K562 (cell line): ENCODE data around the gene C10orf105. TPM values are rescaled to one million over a fixed set of nuclear protein-coding genes. Genes with fewer than 3 reads are reported as not detected.
A peak's percentile ranks its signal among the peaks of the same experiment; 100 is the strongest.

ENCODE experiments used
- ASH1L ChIP-seq: fragments of 450-650 bp; IDR thresholded peaks from 2 replicates; pipeline ENCODE4 v1.6.1; 2018; ENCODE audit warnings: borderline replicate concordance, mild to moderate bottlenecking, low read depth; ENCODE audit not compliant: partially characterized antibody
- CBX3 ChIP-seq, 2 experiments: IDR thresholded peaks; 1 replicate in 1 of 2; 2 replicates in 1 of 2; pipeline ENCODE4 v1.6.1; 2012; ENCODE audit warnings: inconsistent platforms in 2 of 2, low read length in 2 of 2, borderline replicate concordance in 1 of 2, control low read depth in 1 of 2
- GATA2 ChIP-seq: sonication (generic); formaldehyde crosslinking; IDR thresholded peaks from 2 replicates; pipeline ENCODE4 v1.4.0; 2020; ENCODE audit warnings: mild to moderate bottlenecking, missing genetic modification reagents
- HDAC1 ChIP-seq, 2 experiments: fragments of 450-650 bp; IDR thresholded peaks; 2 replicates each; pipeline ENCODE4 v1.6.1; 2016 to 2017; ENCODE audit warnings: inconsistent platforms in 1 of 2, mild to moderate bottlenecking in 1 of 2, moderate library complexity in 1 of 2
- HMBOX1 ChIP-seq: sonication (generic); IDR thresholded peaks from 2 replicates; pipeline ENCODE4 v1.6.1; 2016
- HOXB6 ChIP-seq: fragments of 250-450 bp; sonication (Bioruptor Pico); IDR thresholded peaks from 2 replicates; pipeline ENCODE4 v1.5.1; 2022; ENCODE audit warnings: mild to moderate bottlenecking, borderline replicate concordance
- MECOM ChIP-seq: fragments of 250-450 bp; sonication (Bioruptor Pico); IDR thresholded peaks from 2 replicates; pipeline ENCODE4 v1.8.0; 2022; ENCODE audit warnings: inconsistent platforms
- MEF2A ChIP-seq: IDR thresholded peaks from 2 replicates; pipeline ENCODE4 v1.6.1; 2011; ENCODE audit warnings: low read depth, mild to moderate bottlenecking, low read length, moderate library complexity; ENCODE audit not compliant: control insufficient read depth
- POLR2A ChIP-seq: fragments of 450-650 bp; conservative IDR thresholded peaks from 2 replicates; pipeline ENCODE4 v1.6.1; 2016
- PTTG1 ChIP-seq: fragments of 450-650 bp; IDR thresholded peaks from 2 replicates; pipeline ENCODE4 v1.6.1; 2016; ENCODE audit warnings: low read depth, mild to moderate bottlenecking, missing genetic modification characterization, missing compliant biosample characterization
- RBM34 ChIP-seq: fragments of 200-400 bp; formaldehyde crosslinking; IDR thresholded peaks from 2 replicates; pipeline ENCODE4 v1.6.1; 2018; ENCODE audit warnings: low read length, borderline replicate concordance; ENCODE audit not compliant: insufficient read depth
- RFX7 ChIP-seq: fragments of 250-450 bp; sonication (Bioruptor Pico); IDR thresholded peaks from 2 replicates; pipeline ENCODE4 v1.5.1; 2021; ENCODE audit warnings: mild to moderate bottlenecking
- RNF2 ChIP-seq: sonication (generic); IDR thresholded peaks from 2 replicates; pipeline ENCODE4 v1.6.1; 2016
- SLC30A9 ChIP-seq: fragments of 250-450 bp; sonication (Bioruptor Pico); IDR thresholded peaks from 2 replicates; pipeline ENCODE4 v1.8.0; 2022; ENCODE audit warnings: mild to moderate bottlenecking, moderate library complexity
- TAL1 ChIP-seq: fragments of 450-650 bp; IDR thresholded peaks from 2 replicates; pipeline ENCODE4 v1.6.1; 2016; ENCODE audit warnings: mild to moderate bottlenecking
- U2AF1 ChIP-seq: fragments of 200-400 bp; formaldehyde crosslinking; optimal IDR thresholded peaks from 2 replicates; pipeline ENCODE3; 2017; ENCODE audit warnings: mild to moderate bottlenecking, low read depth, low read length, moderate library complexity
- ZNF347 ChIP-seq: fragments of 450-650 bp; formaldehyde crosslinking; IDR thresholded peaks from 2 replicates; pipeline ENCODE4 v1.4.0; 2020; ENCODE audit warnings: low read depth, mild to moderate bottlenecking, moderate library complexity
- ZNF507 ChIP-seq: conservative IDR thresholded peaks from 2 replicates; pipeline ENCODE4 v1.6.1; 2017; ENCODE audit warnings: missing genetic modification characterization, missing compliant biosample characterization
- polyA plus RNA-seq, 8 experiments: library from polyadenylated mRNA; depleted of rRNA in 4 of 8; stranded (reverse) in 5 of 8; unstranded in 3 of 8; fragments of >200 nt; fragmentation: Nextera tagmentation in 2 of 8; fragmentation: Illumina TruSeq in 1 of 8; extraction: Ambion mirVana in 2 of 8; extraction: Trizol in 1 of 8; gene quantifications; 2 replicates each; pipeline versions ENCODE4 v1.2.1 to v1.2.3, GENCODE V29; 2011 to 2014; ENCODE audit warnings: inconsistent platforms in 1 of 8, missing spikeins in 1 of 8
- total RNA-seq, 7 experiments: library from RNA; depleted of rRNA in 6 of 7; stranded (reverse); fragments of >200 nt in 6 of 7; fragmentation: Illumina TruSeq in 2 of 7; extraction: Trizol in 2 of 7; gene quantifications; 2 replicates each; pipeline versions ENCODE4 v1.2.1 to v1.2.3, GENCODE V29; 2011 to 2021; ENCODE audit warnings: low replicate concordance in 1 of 7
- TF ChIP-seq, protein P1 (sequence below): sonication (generic); formaldehyde crosslinking; IDR thresholded peaks from 2 replicates; pipeline ENCODE4 v1.8.1; 2023; ENCODE audit warnings: missing genetic modification reagents, mild to moderate bottlenecking, borderline replicate concordance
- TF ChIP-seq, protein P2 (sequence below): fragments of 450-650 bp; formaldehyde crosslinking; conservative IDR thresholded peaks from 2 replicates; pipeline ENCODE4 v1.4.0; 2022; ENCODE audit warnings: mild to moderate bottlenecking, missing genetic modification characterization

C10orf105 gene
- total and polyA plus RNA-seq, 9 of the 15 experiments (the other 6 are each of a cell fraction or from before 2014, with no cell fraction given): 0.03 to 0.25 (median 0.04) TPM; not detected in 3

- TF ChIP-seq HOXB6 (no peak), HDAC1 (IDR thresholded peaks at IDR 0.05) (peak in 1 of 2 experiments; percentile 62; a peak in 2 of 4 replicates), U2AF1 (no peak), RBM34 (no peak), HMBOX1 (peak; percentile 80), RFX7 (CRISPR knock-in tag) (no peak), MEF2A (no peak), RNF2 (peak; percentile 99), PTTG1 (tag) (no peak), MECOM (CRISPR knock-in tag) (peak; percentile 36; the same call in 1 of the 2 replicates), GATA2 (CRISPR knock-in tag) (0 out of 2 replicates have a peak, but pooled peaks have one; percentile 42), POLR2A (no peak), SLC30A9 (no peak), TAL1 (no peak), CBX3 (IDR thresholded peaks at IDR 0.05; ENCODE audit: borderline replicate concordance in 1 of 2, low read length in 2 of 2) (peak in 1 of 2 experiments; percentile 35; a peak in 1 of 3 replicates), ASH1L (no peak), ZNF507 (tag) (no peak), ZNF347 (CRISPR knock-in tag) (no peak)
- TF ChIP-seq, protein P1, sequence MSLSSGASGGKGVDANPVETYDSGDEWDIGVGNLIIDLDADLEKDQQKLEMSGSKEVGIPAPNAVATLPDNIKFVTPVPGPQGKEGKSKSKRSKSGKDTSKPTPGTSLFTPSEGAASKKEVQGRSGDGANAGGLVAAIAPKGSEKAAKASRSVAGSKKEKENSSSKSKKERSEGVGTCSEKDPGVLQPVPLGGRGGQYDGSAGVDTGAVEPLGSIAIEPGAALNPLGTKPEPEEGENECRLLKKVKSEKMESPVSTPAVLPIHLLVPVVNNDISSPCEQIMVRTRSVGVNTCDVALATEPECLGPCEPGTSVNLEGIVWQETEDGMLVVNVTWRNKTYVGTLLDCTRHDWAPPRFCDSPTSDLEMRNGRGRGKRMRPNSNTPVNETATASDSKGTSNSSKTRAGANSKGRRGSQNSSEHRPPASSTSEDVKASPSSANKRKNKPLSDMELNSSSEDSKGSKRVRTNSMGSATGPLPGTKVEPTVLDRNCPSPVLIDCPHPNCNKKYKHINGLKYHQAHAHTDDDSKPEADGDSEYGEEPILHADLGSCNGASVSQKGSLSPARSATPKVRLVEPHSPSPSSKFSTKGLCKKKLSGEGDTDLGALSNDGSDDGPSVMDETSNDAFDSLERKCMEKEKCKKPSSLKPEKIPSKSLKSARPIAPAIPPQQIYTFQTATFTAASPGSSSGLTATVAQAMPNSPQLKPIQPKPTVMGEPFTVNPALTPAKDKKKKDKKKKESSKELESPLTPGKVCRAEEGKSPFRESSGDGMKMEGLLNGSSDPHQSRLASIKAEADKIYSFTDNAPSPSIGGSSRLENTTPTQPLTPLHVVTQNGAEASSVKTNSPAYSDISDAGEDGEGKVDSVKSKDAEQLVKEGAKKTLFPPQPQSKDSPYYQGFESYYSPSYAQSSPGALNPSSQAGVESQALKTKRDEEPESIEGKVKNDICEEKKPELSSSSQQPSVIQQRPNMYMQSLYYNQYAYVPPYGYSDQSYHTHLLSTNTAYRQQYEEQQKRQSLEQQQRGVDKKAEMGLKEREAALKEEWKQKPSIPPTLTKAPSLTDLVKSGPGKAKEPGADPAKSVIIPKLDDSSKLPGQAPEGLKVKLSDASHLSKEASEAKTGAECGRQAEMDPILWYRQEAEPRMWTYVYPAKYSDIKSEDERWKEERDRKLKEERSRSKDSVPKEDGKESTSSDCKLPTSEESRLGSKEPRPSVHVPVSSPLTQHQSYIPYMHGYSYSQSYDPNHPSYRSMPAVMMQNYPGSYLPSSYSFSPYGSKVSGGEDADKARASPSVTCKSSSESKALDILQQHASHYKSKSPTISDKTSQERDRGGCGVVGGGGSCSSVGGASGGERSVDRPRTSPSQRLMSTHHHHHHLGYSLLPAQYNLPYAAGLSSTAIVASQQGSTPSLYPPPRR (CRISPR knock-in tag): no peak
- TF ChIP-seq, protein P2, sequence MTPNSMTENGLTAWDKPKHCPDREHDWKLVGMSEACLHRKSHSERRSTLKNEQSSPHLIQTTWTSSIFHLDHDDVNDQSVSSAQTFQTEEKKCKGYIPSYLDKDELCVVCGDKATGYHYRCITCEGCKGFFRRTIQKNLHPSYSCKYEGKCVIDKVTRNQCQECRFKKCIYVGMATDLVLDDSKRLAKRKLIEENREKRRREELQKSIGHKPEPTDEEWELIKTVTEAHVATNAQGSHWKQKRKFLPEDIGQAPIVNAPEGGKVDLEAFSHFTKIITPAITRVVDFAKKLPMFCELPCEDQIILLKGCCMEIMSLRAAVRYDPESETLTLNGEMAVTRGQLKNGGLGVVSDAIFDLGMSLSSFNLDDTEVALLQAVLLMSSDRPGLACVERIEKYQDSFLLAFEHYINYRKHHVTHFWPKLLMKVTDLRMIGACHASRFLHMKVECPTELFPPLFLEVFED (CRISPR knock-in tag): 0 out of 2 replicates have a peak, but pooled peaks have one; percentile 47
These were observed 26.9 kb upstream of the C10orf105 start (continued) for GRCh38 chr10:71746344-71747037.
